ENCODE results near the gene PPP2R3A. TPM values are rescaled to one million over a fixed set of nuclear protein-coding genes. Genes with fewer than 3 reads are reported as not detected.
A peak's percentile ranks its signal among the peaks of the same experiment; 100 is the strongest.

PPP2R3A gene
- total and polyA plus RNA-seq, 2 of the 13 experiments (the other 11 are each of a cell fraction or from before 2014, with no cell fraction given) = 0.07 to 0.12 TPM

GRCh38 chr3:136196064-136196400 is 230.5 kb downstream of the PPP2R3A start, which contains the start of gene MSL2 (continued):
- TF ChIP-seq KMT2A (CRISPR knock-in tag; IDR thresholded peaks at IDR 0.05) (no peak), NR2F6 (IDR thresholded peaks at IDR 0.05) (no peak), NR2F6 (CRISPR knock-in tag; IDR thresholded peaks at IDR 0.05) (0 out of 2 replicates have a peak, but pooled peaks have one; percentile 3), CBFB (CRISPR knock-in tag; IDR thresholded peaks at IDR 0.05) (no peak), ZNF616 (CRISPR knock-in tag; IDR thresholded peaks at IDR 0.05; ENCODE audit: low read depth) (no peak), ATF3 (CRISPR knock-in tag; IDR thresholded peaks at IDR 0.05) (peak; percentile 31; the same call in 1 of the 2 replicates), ZSCAN25 (CRISPR knock-in tag; IDR thresholded peaks at IDR 0.05) (no peak), RXRA (CRISPR knock-in tag; IDR thresholded peaks at IDR 0.05) (no peak), ZBTB49 (CRISPR knock-in tag; IDR thresholded peaks at IDR 0.05; ENCODE audit: borderline replicate concordance) (no peak), HMG20B (CRISPR knock-in tag; conservative IDR thresholded peaks at IDR 0.05) (no peak), KLF15 (CRISPR knock-in tag; IDR thresholded peaks at IDR 0.05; ENCODE audit: borderline replicate concordance) (peak; percentile 59; the same call in 1 of the 2 replicates), ZNF235 (CRISPR knock-in tag; IDR thresholded peaks at IDR 0.05; ENCODE audit: borderline replicate concordance) (no peak), ZFP36L2 (CRISPR knock-in tag; IDR thresholded peaks at IDR 0.05) (no peak), HIC2 (CRISPR knock-in tag; IDR thresholded peaks at IDR 0.05; ENCODE audit: low read depth) (no peak), ZNF234 (CRISPR knock-in tag; conservative IDR thresholded peaks at IDR 0.05) (no peak), FOXO1 (CRISPR knock-in tag; IDR thresholded peaks at IDR 0.05) (no peak), ZBTB7A (CRISPR knock-in tag; IDR thresholded peaks at IDR 0.05) (peak; percentile 35), HOXD1 (CRISPR knock-in tag; IDR thresholded peaks at IDR 0.05) (no peak)
- TF ChIP-seq, protein P1, sequence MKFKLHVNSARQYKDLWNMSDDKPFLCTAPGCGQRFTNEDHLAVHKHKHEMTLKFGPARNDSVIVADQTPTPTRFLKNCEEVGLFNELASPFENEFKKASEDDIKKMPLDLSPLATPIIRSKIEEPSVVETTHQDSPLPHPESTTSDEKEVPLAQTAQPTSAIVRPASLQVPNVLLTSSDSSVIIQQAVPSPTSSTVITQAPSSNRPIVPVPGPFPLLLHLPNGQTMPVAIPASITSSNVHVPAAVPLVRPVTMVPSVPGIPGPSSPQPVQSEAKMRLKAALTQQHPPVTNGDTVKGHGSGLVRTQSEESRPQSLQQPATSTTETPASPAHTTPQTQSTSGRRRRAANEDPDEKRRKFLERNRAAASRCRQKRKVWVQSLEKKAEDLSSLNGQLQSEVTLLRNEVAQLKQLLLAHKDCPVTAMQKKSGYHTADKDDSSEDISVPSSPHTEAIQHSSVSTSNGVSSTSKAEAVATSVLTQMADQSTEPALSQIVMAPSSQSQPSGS (CRISPR knock-in tag; IDR thresholded peaks at IDR 0.05) = no peak
- TF ChIP-seq, protein P2, sequence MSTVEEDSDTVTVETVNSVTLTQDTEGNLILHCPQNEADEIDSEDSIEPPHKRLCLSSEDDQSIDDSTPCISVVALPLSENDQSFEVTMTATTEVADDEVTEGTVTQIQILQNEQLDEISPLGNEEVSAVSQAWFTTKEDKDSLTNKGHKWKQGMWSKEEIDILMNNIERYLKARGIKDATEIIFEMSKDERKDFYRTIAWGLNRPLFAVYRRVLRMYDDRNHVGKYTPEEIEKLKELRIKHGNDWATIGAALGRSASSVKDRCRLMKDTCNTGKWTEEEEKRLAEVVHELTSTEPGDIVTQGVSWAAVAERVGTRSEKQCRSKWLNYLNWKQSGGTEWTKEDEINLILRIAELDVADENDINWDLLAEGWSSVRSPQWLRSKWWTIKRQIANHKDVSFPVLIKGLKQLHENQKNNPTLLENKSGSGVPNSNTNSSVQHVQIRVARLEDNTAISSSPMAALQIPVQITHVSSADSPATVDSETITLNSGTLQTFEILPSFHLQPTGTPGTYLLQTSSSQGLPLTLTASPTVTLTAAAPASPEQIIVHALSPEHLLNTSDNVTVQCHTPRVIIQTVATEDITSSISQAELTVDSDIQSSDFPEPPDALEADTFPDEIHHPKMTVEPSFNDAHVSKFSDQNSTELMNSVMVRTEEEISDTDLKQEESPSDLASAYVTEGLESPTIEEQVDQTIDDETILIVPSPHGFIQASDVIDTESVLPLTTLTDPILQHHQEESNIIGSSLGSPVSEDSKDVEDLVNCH (CRISPR knock-in tag; IDR thresholded peaks at IDR 0.05) = no peak

Measured in HepG2 (cell line).